Measurements from ENCODE around the gene SSC4D. TPM values are rescaled to one million over a fixed set of nuclear protein-coding genes. Genes with fewer than 3 reads are reported as not detected.

The SSC4D gene
- total and polyA plus RNA-seq, 2 experiments from 2014 or later = 4.9 to 11.4 TPM

GRCh38 chr7:76354981-76355730 is 54.3 kb downstream of the SSC4D start:
- Histone ChIP-seq H3K36me3 (ENCODE audit: insufficient read depth) (peaks cover 27% of the 10 kb centered on the region), H3K4me3 (peak overlapping the region; percentile 99), H3K27me3 (ENCODE audit: insufficient read depth) (no peaks in the 10 kb centered on the region), H2AFZ (no peak overlapping the region), H3K4me2 (peak overlapping the region; percentile 82), H3K4me1 (ENCODE audit: insufficient read depth) (peaks cover 43% of the 10 kb centered on the region), H4K20me1 (replicated peaks; ENCODE audit: insufficient read depth) (peaks cover 76% of the 10 kb centered on the region), H3K27ac (ENCODE audit: low read depth) (no peak overlapping the region), H3K79me2 (replicated peaks; ENCODE audit: insufficient read depth) (peaks cover 86% of the 10 kb centered on the region), H3F3A (replicated peaks; ENCODE audit: low read depth) (peaks cover 13% of the 10 kb centered on the region), H3K9me2 (ENCODE audit: insufficient read depth) (no peaks in the 10 kb centered on the region)
- peaks cover 16% of the 10 kb centered on the region for H3K27me3 Mint-ChIP-seq (ENCODE audit: insufficient read depth, low read depth, poor library complexity)
- peaks cover 47% of the 10 kb centered on the region for H3K4me1 Mint-ChIP-seq
- TF ChIP-seq NANOG (IDR thresholded peaks at IDR 0.05; ENCODE audit: borderline replicate concordance) (no peak), ZNF114 (CRISPR knock-in tag; IDR thresholded peaks at IDR 0.05) (no peak), ZNF331 (CRISPR knock-in tag; IDR thresholded peaks at IDR 0.05; ENCODE audit: low read depth) (no peak), POLR2AphosphoS5 (IDR thresholded peaks at IDR 0.05; ENCODE audit: low read depth) (no peak), EZH2phosphoT487 (IDR thresholded peaks at IDR 0.05; ENCODE audit: unreplicated experiment) (no peak), JUNB (IDR thresholded peaks at IDR 0.05; ENCODE audit: unreplicated experiment) (no peak), CTCF (conservative IDR thresholded peaks at IDR 0.05; ENCODE audit: low read depth in 2 of 2) (no peak), REST (IDR thresholded peaks at IDR 0.05; ENCODE audit: unreplicated experiment) (no peak), CREB1 (CRISPR knock-in tag; IDR thresholded peaks at IDR 0.05; ENCODE audit: low read depth) (no peak), EZH2 (IDR thresholded peaks at IDR 0.05; ENCODE audit: low read depth, unreplicated experiment) (no peak), ZNF462 (CRISPR knock-in tag; IDR thresholded peaks at IDR 0.05) (no peak), STAT1 (IDR thresholded peaks at IDR 0.05; ENCODE audit: unreplicated experiment) (no peak)
- TF ChIP-seq, protein P1, sequence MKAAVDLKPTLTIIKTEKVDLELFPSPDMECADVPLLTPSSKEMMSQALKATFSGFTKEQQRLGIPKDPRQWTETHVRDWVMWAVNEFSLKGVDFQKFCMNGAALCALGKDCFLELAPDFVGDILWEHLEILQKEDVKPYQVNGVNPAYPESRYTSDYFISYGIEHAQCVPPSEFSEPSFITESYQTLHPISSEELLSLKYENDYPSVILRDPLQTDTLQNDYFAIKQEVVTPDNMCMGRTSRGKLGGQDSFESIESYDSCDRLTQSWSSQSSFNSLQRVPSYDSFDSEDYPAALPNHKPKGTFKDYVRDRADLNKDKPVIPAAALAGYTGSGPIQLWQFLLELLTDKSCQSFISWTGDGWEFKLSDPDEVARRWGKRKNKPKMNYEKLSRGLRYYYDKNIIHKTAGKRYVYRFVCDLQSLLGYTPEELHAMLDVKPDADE (IDR thresholded peaks at IDR 0.05) = no peak
- peaks cover 6% of the 10 kb centered on the region; the same call in 2 of the 3 replicates for H3K9me3 Mint-ChIP-seq
- H3K36me3 Mint-ChIP-seq (ENCODE audit: low read depth) = peaks cover 79% of the 10 kb centered on the region
- H3K4me3 Mint-ChIP-seq = peak overlapping the region; percentile 94
- ATAC-seq (no peak), DNase-seq (ENCODE audit: low spot score) (no peak)
- no peak overlapping the region; the same call in 1 of the 2 replicates for H3K27ac Mint-ChIP-seq
